Activated naive CD4-positive, alpha-beta T cell treated with anti-CD3 and anti-CD28 coated beads, Interleukin-2, amount 10 ng/mL, durations not matched to agents 7 days and 5 days (primary cell): ENCODE results near the gene KCNMA1.

Source experiments
- CTCF ChIA-PET: fragments of 350-600 bp; sonication (Branson Sonifier 250); formaldehyde crosslinking; loops from one replicate; lab custom pipeline; 2021; ENCODE audit warnings: antibody characterized with exemption; lab: Charles Lee
- DNase-seq: peaks from one replicate; pipeline ENCODE4 v3.0.0-alpha.2; 2020
- H3K27ac Mint-ChIP-seq: one replicate; pipeline ENCODE4 v1.8.0; 2021; ENCODE audit warnings: mild to moderate bottlenecking, moderate library complexity, mixed read lengths
- H3K27me3 Mint-ChIP-seq: one replicate; pipeline ENCODE4 v1.8.0; 2021; ENCODE audit warnings: mild to moderate bottlenecking, mixed read lengths
- H3K36me3 Mint-ChIP-seq: one replicate; pipeline ENCODE4 v1.8.0; 2021; ENCODE audit warnings: mixed read lengths
- H3K4me1 Mint-ChIP-seq: one replicate; pipeline ENCODE4 v1.8.0; 2021; ENCODE audit warnings: mixed read lengths
- H3K4me3 Mint-ChIP-seq: one replicate; pipeline ENCODE4 v1.8.0; 2021; ENCODE audit warnings: mild to moderate bottlenecking, moderate library complexity, mixed read lengths
- H3K9me3 Mint-ChIP-seq: one replicate; pipeline ENCODE4 v1.8.0; 2021; ENCODE audit warnings: mixed read lengths

The KCNMA1 gene

DNA sequence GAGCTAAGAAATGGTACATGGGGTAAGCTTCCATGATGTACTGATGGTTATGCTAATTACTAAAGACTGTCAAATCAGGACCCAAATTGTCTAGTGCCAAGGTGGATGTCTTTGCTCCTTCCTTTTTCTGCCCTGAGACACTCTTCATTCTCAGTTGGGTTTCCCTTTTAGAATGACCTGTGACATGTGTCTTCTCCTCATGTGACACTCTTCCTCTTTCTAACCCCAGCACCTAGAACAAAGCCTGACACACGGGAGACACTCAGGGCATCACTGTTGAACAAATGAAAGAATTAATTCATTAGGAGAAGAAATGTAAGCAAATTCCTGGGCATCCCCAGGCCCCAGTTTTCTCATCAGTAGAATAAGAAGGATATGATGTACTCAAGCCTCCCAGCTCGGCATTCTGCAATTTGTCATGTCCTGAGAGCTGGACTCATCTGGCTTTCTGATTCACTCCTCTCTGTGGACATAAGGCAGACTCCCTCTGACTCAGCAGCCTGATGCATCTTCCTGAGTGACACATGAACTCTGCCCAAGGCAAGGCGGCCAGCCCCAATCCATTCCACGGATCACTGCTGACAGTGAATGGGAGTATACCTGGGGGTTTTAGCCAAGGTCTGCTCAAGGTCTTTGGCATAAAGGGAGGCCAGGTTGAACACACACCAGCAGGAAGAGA lies 473.8 kb downstream of the KCNMA1 start:
- no peaks in the 10 kb centered on the region for H3K36me3 Mint-ChIP-seq
- CTCF ChIA-PET: interaction anchor here (0.8 to 6.4 kb wide), 4 partner anchors 11 to 547 kb away, joined by 3 to 70 read pairs (median 16); no protein-coding TSS in a partner anchor
- H3K27ac Mint-ChIP-seq: no peak overlapping the region
- H3K9me3 Mint-ChIP-seq: no peaks in the 10 kb centered on the region
- H3K4me1 Mint-ChIP-seq: no peaks in the 10 kb centered on the region
- no peak overlapping the region for H3K4me3 Mint-ChIP-seq
- peaks cover 14% of the 10 kb centered on the region for H3K27me3 Mint-ChIP-seq
- no peak for DNase-seq

DNA sequence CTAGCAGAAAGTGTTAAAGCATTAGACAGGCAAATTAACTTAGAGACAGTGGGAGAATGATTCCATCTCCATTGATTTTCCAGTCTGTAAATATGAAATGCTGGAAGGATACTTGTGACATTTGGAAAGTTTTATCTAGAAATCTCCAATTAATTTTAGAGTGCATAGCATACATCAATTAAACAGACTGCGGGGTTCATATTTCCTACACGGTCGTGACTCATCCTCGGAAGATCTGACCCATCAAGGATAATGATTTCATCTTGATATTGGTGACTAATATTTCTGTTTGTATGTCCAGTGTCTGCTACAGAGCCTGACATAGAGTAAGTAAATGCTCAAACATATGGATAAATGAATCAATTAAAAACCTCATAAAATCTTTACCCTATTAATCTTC lies 474.9 kb downstream of the KCNMA1 start:
- Mint-ChIP-seq H3K36me3 (no peaks in the 10 kb centered on the region), H3K9me3 (no peaks in the 10 kb centered on the region), H3K4me1 (no peaks in the 10 kb centered on the region), H3K27ac (no peak overlapping the region), H3K4me3 (no peak overlapping the region), H3K27me3 (peaks cover 14% of the 10 kb centered on the region)
- CTCF ChIA-PET: interaction anchor here (1.1 kb wide), 1 partner anchor 479 kb away, joined by 3 read pairs; no protein-coding TSS in a partner anchor
- DNase-seq: no peak

DNA sequence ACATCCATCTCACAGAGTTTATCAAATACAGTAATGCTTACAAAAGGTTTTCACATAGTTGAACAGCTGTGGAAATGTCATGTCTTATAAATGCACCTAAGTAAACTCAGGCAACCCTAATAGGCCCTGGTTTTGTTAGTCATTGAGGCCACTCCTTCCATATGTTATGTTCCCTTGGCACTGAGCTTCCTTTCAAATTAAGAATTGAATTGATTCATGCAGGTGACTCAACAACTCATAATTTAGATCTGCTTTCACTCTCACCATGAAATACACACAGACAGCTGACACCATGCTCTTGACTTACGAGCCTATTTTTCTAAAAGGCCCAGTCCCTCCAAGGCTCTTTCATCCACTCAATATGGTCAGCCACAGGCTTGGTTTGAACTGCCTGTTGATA lies 476.9 kb downstream of the KCNMA1 start:
- Mint-ChIP-seq H3K4me1 (no peaks in the 10 kb centered on the region), H3K27ac (no peak overlapping the region), H3K27me3 (peaks cover 7% of the 10 kb centered on the region), H3K9me3 (no peaks in the 10 kb centered on the region), H3K4me3 (no peak overlapping the region), H3K36me3 (no peaks in the 10 kb centered on the region)
- no peak for DNase-seq
- CTCF ChIA-PET: no interaction called here

DNA sequence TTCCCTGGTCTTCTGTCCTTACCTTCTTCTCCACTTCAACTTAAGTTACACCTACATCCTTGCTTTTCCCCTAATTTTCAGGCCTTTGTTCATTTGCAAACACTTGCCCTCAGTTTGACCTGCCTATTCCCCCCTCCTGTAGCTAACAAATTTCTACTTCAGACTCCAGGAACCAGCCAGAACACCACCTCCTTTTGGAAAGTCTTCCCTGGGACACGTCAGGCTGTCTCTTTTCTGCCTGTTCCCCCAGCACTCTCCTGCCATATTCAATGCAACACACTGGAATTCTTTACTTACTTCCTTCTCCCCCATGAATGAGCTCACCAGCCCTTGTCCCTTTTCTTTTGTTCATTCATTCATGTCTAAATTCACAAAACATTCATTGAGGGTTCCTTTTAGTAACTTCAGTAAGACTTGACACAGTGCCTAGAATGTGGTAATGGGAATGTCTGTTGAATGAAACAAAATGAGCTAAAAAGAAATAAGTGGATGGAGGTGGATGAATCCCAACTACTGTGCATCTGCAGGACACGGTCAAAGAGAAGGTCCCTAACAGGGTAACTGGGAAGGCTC lies 478.0 kb downstream of the KCNMA1 start:
- H3K9me3 Mint-ChIP-seq: no peaks in the 10 kb centered on the region
- no peak overlapping the region for H3K4me3 Mint-ChIP-seq
- no peaks in the 10 kb centered on the region for H3K36me3 Mint-ChIP-seq
- no peak overlapping the region for H3K27ac Mint-ChIP-seq
- no peak for DNase-seq
- no peaks in the 10 kb centered on the region for H3K4me1 Mint-ChIP-seq
- CTCF ChIA-PET: interaction anchor here (1.1 kb wide), 1 partner anchor 483 kb away, joined by 3 read pairs; no protein-coding TSS in a partner anchor
- peaks cover 3% of the 10 kb centered on the region for H3K27me3 Mint-ChIP-seq

DNA sequence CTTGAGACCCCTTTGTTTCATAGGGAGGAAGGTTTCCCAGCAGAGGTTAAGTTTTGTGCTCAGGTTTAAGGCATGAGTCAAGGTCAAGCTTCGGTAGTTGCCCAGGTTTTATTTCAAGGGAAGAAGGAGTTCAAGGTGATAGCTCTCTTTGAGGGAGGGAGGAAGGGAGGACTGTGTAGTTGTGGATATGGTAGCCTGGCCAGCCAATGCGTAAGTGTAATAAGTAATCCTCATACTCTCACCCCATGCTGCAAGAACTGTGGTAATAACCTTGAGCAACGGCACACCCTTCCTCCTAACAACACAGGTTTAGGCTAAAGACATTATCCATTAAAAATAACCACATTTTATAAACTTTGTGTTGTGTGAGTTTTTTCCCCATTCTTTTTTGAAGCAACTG lies 478.9 kb downstream of the KCNMA1 start:
- Mint-ChIP-seq H3K36me3 (no peaks in the 10 kb centered on the region), H3K4me3 (no peak overlapping the region), H3K4me1 (no peaks in the 10 kb centered on the region), H3K27ac (no peak overlapping the region), H3K9me3 (no peaks in the 10 kb centered on the region), H3K27me3 (no peaks in the 10 kb centered on the region)
- CTCF ChIA-PET: no interaction called here
- DNase-seq: no peak

DNA sequence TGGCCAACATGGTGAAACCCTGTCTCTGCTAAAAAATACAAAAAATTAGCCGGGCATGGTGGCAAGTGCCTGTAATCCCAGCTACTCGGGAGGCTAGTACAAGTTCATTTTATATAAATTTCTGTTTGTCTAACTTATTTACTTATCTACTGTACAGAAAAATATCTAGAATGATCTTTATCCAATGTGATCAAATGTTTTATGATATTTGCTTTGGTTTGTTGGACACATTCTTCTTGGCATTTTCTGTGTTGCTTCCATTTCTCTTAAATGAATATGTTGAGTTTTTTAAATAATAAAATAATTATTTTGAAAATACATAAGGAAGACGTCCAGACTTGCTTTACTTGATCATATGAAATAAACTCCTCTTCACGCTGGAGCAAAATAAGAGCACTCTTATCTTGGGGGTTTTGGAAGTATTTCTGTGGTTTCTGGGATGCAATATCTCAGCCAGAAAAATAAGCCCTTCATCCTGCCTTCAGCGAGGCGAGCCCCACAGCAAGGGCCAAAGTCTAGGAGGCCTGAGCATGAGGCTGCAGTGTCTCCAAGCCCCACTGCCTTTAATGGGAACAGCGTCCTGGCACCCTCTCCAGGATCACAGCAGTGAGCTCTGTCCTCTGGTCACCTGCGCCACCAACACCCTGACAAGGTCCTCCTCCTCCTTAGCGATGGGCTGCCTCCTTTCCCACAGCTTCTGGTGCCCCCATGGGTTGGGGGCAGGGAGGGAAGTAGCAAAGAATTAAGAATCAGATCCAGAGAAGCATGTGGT lies 480.2 kb downstream of the KCNMA1 start:
- CTCF ChIA-PET: interaction anchor here (1.1 kb wide), 1 partner anchor 16 kb away, joined by 3 read pairs; no protein-coding TSS in a partner anchor
- DNase-seq: no peak
- peaks cover 4% of the 10 kb centered on the region for H3K27me3 Mint-ChIP-seq
- no peak overlapping the region for H3K4me3 Mint-ChIP-seq
- no peaks in the 10 kb centered on the region for H3K36me3 Mint-ChIP-seq
- H3K4me1 Mint-ChIP-seq: no peaks in the 10 kb centered on the region
- no peak overlapping the region for H3K27ac Mint-ChIP-seq
- no peaks in the 10 kb centered on the region for H3K9me3 Mint-ChIP-seq

DNA sequence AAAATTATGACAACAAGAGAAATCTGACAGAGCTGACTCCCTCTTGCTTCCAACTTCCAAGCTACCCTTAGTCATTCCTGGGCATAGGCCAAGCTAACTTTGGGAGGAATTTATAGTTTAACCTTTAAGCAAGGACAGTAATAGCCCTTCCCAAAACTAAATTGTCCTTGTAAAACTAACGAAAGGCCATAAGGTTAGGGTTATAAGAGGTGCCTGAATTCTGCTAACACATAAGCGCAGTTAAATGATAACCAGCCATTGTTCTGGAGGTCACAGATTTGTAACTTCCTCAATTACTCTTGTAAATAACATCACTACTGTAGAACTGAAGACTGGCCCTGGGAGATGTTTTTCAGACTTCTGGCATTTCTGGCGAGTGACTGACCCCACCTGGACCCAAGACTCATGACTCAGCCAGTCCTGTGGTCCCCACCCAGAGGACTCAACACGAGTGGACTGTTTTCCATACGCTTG lies 481.2 kb downstream of the KCNMA1 start:
- Mint-ChIP-seq H3K4me1 (no peaks in the 10 kb centered on the region), H3K27me3 (peaks cover 4% of the 10 kb centered on the region), H3K36me3 (no peaks in the 10 kb centered on the region), H3K27ac (no peak overlapping the region), H3K4me3 (no peak overlapping the region), H3K9me3 (no peaks in the 10 kb centered on the region)
- DNase-seq: no peak
- CTCF ChIA-PET: interaction anchor here (0.8 to 1.1 kb wide), 2 partner anchors 17 to 19 kb away, joined by 3 read pairs; no protein-coding TSS in a partner anchor

DNA sequence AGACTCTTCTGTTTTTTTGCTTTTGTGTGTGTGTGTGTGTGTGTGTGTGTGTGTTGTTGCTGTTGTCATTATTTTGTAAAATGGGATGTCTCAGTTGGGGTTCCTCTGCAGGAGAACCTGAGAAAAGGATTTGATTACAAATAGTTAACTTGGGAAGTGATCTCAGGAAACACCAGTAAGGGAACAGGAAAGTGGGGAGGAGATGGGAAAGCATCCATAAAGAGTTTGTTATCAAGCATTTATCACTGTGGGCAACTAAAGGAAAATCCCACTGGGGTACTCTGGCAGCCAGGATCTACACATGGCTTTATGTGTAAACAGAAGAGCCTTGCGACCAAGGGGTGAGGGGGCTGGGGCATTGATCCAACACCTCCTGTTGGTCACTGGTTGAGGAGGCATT lies 485.4 kb downstream of the KCNMA1 start:
- H3K4me3 Mint-ChIP-seq: no peak overlapping the region
- H3K9me3 Mint-ChIP-seq: no peaks in the 10 kb centered on the region
- DNase-seq: no peak
- H3K27me3 Mint-ChIP-seq: peaks cover 4% of the 10 kb centered on the region
- no peaks in the 10 kb centered on the region for H3K36me3 Mint-ChIP-seq
- H3K27ac Mint-ChIP-seq: no peak overlapping the region
- H3K4me1 Mint-ChIP-seq: no peaks in the 10 kb centered on the region
- CTCF ChIA-PET: interaction anchor here (0.9 kb wide), 1 partner anchor 13 kb away, joined by 3 read pairs; no protein-coding TSS in a partner anchor

DNA sequence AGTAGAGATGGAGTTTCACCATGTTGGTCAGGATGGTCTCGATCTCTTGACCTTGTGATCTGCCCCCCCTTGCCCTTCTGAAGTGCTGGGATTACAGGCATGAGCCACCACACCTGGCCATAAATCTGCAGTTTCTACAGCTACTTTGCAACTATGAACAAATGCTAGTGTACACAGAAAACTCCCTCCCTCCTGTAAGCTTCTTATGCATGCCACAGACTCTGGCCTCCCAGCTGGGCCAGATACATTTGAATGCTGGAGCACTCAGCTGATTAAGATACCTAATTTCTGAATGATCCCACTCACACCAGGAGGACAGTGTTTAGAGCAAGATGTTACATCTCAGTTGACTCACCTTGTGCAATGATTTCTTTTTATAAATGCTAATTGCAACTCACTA lies 486.2 kb downstream of the KCNMA1 start:
- CTCF ChIA-PET: interaction anchor here (0.9 kb wide), 1 partner anchor 14 kb away, joined by 3 read pairs; no protein-coding TSS in a partner anchor
- no peak overlapping the region for H3K4me3 Mint-ChIP-seq

DNA sequence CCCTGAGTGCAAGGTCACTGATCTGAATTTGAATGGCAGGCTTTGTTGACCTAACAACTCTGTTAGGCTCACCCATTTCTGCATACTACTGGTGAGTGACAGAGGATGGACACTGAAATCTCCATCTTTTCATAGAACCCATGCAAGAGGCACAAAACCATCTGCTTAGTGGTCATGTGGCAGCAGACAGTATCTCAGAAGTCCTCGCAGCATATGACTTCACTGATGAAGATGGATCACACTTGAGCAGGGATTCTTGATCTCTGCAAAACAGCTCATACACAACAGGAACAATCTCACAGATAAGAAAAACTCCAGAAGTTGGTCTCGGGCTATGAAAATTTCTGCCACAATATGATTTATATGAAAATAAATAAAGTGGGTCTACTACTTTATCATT lies 487.9 kb downstream of the KCNMA1 start:
- no peaks in the 10 kb centered on the region for H3K4me1 Mint-ChIP-seq
- peaks cover 4% of the 10 kb centered on the region for H3K27me3 Mint-ChIP-seq
- H3K36me3 Mint-ChIP-seq: no peaks in the 10 kb centered on the region
- no peak for DNase-seq
- H3K27ac Mint-ChIP-seq: no peak overlapping the region
- H3K4me3 Mint-ChIP-seq: no peak overlapping the region
- CTCF ChIA-PET: no interaction called here
- H3K9me3 Mint-ChIP-seq: no peaks in the 10 kb centered on the region

More for the DNA sequence above, 486.2 kb downstream of the KCNMA1 start:
- DNase-seq: no peak
- Mint-ChIP-seq H3K36me3 (no peaks in the 10 kb centered on the region), H3K27ac (no peak overlapping the region), H3K4me1 (no peaks in the 10 kb centered on the region), H3K9me3 (no peaks in the 10 kb centered on the region), H3K27me3 (peaks cover 4% of the 10 kb centered on the region)

DNA sequence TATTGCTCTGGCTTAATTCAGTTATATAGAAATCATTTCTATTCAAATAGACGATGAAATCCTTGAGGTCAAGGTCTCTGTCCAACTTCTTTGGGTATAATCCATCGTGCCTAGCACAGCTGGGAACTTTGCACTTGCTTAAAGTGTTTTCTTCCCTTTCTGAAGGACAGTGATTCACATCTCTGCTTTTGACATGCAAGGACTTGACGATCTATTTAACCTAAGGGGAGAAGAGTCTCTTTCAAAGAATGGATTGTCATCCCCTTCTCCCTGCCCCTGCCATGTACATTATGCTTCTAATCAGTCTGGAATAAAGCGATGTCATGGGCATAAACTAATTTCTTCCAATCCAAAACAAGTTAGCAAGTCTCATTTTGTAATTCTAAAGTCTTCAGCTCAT lies 488.6 kb downstream of the KCNMA1 start:
- Mint-ChIP-seq H3K9me3 (no peaks in the 10 kb centered on the region), H3K27ac (no peak overlapping the region), H3K4me3 (no peak overlapping the region), H3K27me3 (peaks cover 4% of the 10 kb centered on the region), H3K4me1 (no peaks in the 10 kb centered on the region), H3K36me3 (no peaks in the 10 kb centered on the region)
- CTCF ChIA-PET: interaction anchor here (1.1 kb wide), 1 partner anchor 25 kb away, joined by 4 read pairs; no protein-coding TSS in a partner anchor
- DNase-seq: no peak

DNA sequence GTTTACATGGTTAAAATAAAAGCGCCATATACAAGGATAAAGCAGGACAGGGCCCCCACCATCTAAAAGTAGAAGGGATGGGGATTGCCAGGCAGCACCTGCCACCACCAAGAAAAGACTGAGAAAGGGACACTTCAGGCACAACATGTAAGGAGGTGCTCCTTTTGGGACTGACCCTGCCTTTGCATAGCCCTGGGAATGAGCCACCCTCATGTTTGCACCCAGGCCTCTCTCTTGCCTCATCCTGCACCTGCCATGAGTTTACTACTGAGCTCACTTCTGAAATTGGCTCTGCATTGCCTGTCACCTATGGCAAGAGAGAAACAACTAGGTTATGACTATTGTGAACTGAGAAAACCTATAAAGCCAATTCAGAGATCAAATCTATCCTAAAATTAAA lies 489.7 kb downstream of the KCNMA1 start:
- no peaks in the 10 kb centered on the region for H3K9me3 Mint-ChIP-seq
- no peaks in the 10 kb centered on the region for H3K36me3 Mint-ChIP-seq
- no peak overlapping the region for H3K27ac Mint-ChIP-seq
- no peak overlapping the region for H3K4me3 Mint-ChIP-seq
- DNase-seq: no peak
- CTCF ChIA-PET: no interaction called here
- H3K4me1 Mint-ChIP-seq: no peaks in the 10 kb centered on the region
- no peaks in the 10 kb centered on the region for H3K27me3 Mint-ChIP-seq

DNA sequence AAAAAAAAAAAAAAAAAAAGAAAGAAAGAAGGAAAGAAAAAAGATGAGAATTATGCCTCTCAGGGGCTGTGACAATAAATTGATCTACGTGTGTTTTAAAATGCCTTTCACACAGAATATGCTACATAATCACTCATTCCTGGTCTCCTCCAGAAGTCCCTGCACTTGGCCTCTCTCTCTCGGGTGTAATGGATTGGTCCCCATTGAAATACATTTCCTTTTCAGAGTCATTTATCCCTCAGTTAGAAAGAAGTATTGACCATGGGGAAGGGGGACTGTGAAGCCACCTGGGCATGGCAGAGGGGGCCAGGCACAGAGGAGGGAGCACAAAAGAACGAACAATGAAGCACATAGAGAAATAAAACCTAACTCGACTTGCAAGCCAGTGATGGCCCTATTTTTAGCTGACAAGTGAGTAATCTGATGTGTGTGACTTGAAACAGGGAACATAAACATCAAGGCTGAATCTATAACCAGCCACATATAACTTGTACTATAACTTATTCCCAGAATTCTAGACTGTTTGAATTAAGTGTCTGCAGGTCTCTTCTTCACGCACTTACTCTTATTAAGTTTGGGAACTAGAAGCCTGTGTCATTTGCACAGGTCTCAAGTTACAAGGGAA lies 490.8 kb downstream of the KCNMA1 start:
- Mint-ChIP-seq H3K4me1 (no peaks in the 10 kb centered on the region), H3K36me3 (no peaks in the 10 kb centered on the region), H3K27ac (no peak overlapping the region), H3K4me3 (no peak overlapping the region), H3K27me3 (no peaks in the 10 kb centered on the region), H3K9me3 (no peaks in the 10 kb centered on the region)
- CTCF ChIA-PET: no interaction called here
- no peak for DNase-seq

DNA sequence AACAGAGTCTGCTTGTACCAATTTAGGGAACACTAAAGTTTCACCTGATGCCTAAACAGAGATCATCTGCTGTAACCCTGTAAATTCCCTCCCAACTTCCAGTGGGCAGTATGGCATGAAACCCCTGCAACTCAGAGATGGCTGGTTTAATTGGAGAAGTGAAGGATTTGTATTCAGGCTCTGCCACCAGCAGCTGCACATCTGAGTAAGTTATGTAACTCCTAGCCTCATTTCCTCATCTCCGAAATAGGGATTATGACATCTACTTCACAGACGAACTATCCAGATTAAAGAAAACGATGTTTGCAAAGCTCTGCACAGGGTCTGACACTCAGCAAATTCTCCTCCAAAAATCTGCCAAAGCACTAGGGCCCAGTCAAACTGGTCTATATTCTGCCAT lies 493.0 kb downstream of the KCNMA1 start:
- CTCF ChIA-PET: no interaction called here
- DNase-seq: no peak
- H3K9me3 Mint-ChIP-seq: no peaks in the 10 kb centered on the region
- no peak overlapping the region for H3K27ac Mint-ChIP-seq
- no peaks in the 10 kb centered on the region for H3K27me3 Mint-ChIP-seq
- no peaks in the 10 kb centered on the region for H3K36me3 Mint-ChIP-seq
- H3K4me3 Mint-ChIP-seq: no peak overlapping the region
- H3K4me1 Mint-ChIP-seq: no peaks in the 10 kb centered on the region
